ENCODE data around the gene C1QTNF1.
A peak's percentile ranks its signal among the peaks of the same experiment; 100 is the strongest.
"Not testable (repeated sequence)": the region's sequence is repeated elsewhere in the genome, so short reads cannot be mapped to it uniquely, and the experiment has no call there.

C1QTNF1 gene

GRCh38 chr17:79019261-79019631 is 4.7 kb upstream of the C1QTNF1 start:
- no peaks in the 10 kb centered on the region for H3K36me3 ChIP-seq (ENCODE audit: control insufficient read depth in 2 of 2, insufficient read depth in 2 of 2, low read length in 2 of 2)
- H3K4me1 ChIP-seq (ENCODE audit: control insufficient read depth, insufficient read depth, low read length), result peaks cover 34% of the 10 kb centered on the region
- no peak overlapping the region for H3K4me3 ChIP-seq (ENCODE audit: low read length in 2 of 2)
- no peaks in the 10 kb centered on the region for H3K27me3 ChIP-seq (ENCODE audit: control insufficient read depth in 1 of 2, insufficient read depth in 2 of 2, low read length in 2 of 2)
- H3K9me3 ChIP-seq (ENCODE audit: control insufficient read depth in 2 of 2, low read length in 2 of 2), result no peaks in the 10 kb centered on the region
- no peak overlapping the region for H3K9ac ChIP-seq (ENCODE audit: low read length in 2 of 2)
- no peak overlapping the region for H3K27ac ChIP-seq (ENCODE audit: low read length)

DNA sequence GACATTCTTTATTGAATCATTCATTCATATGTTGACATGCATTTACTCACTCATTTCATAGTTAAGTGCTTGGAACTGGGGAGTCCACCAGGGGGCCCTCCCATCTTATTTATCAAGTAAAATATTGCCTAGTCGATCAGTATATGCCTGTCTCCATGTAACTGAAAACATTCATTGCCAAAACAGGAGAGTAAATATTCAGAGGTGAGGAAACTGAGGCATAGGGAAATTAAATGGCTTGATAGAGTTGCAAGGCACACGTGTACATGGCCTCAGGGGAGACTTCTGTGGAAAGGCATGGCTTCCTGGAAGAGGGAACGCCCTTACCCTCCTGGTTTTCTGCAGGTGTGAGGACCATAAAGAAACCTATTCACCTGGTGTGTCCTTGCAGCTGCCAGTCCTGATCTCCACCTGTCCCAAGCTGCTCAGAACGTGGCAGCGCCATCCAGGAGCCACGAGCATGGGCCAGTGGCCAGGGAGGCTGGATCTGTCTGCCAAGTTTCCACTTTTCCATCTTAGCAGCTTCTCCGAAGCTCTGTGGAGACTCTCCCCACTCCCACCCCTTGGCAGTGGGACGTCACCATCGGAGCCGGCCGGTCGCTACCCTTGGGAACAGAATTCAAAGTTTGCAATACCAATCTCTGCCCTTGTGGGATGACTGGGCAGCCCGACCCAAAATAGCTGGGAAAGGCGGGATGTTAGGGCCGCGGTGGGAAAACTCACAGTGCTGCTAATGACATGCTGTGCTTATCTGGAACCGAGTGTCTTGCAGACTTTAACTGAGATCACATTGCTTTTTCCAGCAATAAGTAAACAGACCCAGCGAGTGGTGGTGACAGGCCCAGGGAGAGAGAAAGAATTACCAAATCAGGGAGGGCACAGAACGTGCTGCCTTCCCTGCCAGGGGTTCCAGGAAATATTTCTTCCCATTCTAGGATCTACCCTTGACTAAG is 4.1 kb upstream of the C1QTNF1 start:
- Histone ChIP-seq H3K36me3 (ENCODE audit: control insufficient read depth in 2 of 2, insufficient read depth in 2 of 2, low read length in 2 of 2) (no peaks in the 10 kb centered on the region), H3K27ac (ENCODE audit: low read length) (peak overlapping the region; percentile 82), H3K4me1 (ENCODE audit: control insufficient read depth, insufficient read depth, low read length) (peaks cover 41% of the 10 kb centered on the region), H3K9ac (ENCODE audit: low read length in 2 of 2) (peak overlapping the region; percentile 51), H3K27me3 (ENCODE audit: control insufficient read depth in 1 of 2, insufficient read depth in 2 of 2, low read length in 2 of 2) (no peaks in the 10 kb centered on the region), H3K9me3 (ENCODE audit: control insufficient read depth in 2 of 2, low read length in 2 of 2) (no peaks in the 10 kb centered on the region), H3K4me3 (ENCODE audit: low read length in 2 of 2) (peak overlapping the region; percentile 40 to 67)

DNA sequence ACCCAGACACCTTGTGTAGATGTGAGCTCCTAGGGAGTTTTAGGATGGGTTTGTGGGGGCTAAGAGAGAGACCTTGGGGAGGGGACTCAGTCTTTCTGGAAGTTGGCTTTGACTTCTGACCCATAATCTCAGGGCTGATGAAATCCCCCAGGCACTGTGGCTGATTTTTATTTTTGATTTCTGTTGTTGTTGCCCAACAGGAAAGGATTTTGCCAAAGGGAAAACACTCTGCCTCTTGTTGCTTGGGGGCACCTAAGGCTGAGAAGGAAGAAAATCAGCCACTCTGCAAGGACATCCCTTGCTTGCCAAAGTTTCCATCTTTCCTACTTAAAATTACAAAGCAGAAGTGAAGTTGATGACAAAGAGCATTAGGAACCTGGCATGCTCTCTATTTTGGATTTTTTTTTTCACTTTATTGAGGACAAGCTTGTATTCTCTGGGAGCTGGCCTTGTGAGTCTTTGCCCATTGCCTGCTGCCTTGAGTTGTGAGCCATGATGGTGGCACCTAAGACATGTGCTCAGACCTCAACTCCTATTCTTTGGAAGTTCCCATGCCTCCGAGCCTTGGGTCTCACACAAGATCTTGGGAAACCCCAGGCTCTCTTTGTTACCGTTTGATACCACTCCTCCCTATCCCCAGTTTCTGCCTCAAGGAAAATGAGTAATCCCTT is 3.2 kb upstream of the C1QTNF1 start:
- no peaks in the 10 kb centered on the region for H3K9me3 ChIP-seq (ENCODE audit: control insufficient read depth in 2 of 2, low read length in 2 of 2)
- peak overlapping the region; percentile 51 for H3K9ac ChIP-seq (ENCODE audit: low read length in 2 of 2)
- no peak overlapping the region for H3K4me3 ChIP-seq (ENCODE audit: low read length in 2 of 2)
- peak overlapping the region; percentile 82 for H3K27ac ChIP-seq (ENCODE audit: low read length)
- H3K36me3 ChIP-seq (ENCODE audit: control insufficient read depth in 2 of 2, insufficient read depth in 2 of 2, low read length in 2 of 2), result no peaks in the 10 kb centered on the region
- H3K4me1 ChIP-seq (ENCODE audit: control insufficient read depth, insufficient read depth, low read length), result peaks cover 50% of the 10 kb centered on the region
- no peaks in the 10 kb centered on the region for H3K27me3 ChIP-seq (ENCODE audit: control insufficient read depth in 1 of 2, insufficient read depth in 2 of 2, low read length in 2 of 2)

- H3K4me3 ChIP-seq (ENCODE audit: low read length in 2 of 2); H3K9me3 ChIP-seq (ENCODE audit: control insufficient read depth in 2 of 2, low read length in 2 of 2); H3K36me3 ChIP-seq (ENCODE audit: control insufficient read depth in 2 of 2, insufficient read depth in 2 of 2, low read length in 2 of 2); H3K9ac ChIP-seq (ENCODE audit: low read length in 2 of 2); H3K27me3 ChIP-seq (ENCODE audit: control insufficient read depth in 1 of 2, insufficient read depth in 2 of 2, low read length in 2 of 2): not testable (repeated sequence)
- H3K4me1 ChIP-seq (ENCODE audit: control insufficient read depth, insufficient read depth, low read length), result peaks cover 60% of the 10 kb centered on the region
- peak overlapping the region; percentile 82 for H3K27ac ChIP-seq (ENCODE audit: low read length)
Measured at GRCh38 chr17:79021929-79022328, 2.0 kb upstream of the C1QTNF1 start.

- no peaks in the 10 kb centered on the region for H3K27me3 ChIP-seq (ENCODE audit: control insufficient read depth in 1 of 2, insufficient read depth in 2 of 2, low read length in 2 of 2)
- peak overlapping the region; percentile 69 for H3K27ac ChIP-seq (ENCODE audit: low read length)
- no peaks in the 10 kb centered on the region for H3K36me3 ChIP-seq (ENCODE audit: control insufficient read depth in 2 of 2, insufficient read depth in 2 of 2, low read length in 2 of 2)
- H3K9ac ChIP-seq (ENCODE audit: low read length in 2 of 2), result no peak overlapping the region
- no peaks in the 10 kb centered on the region for H3K9me3 ChIP-seq (ENCODE audit: control insufficient read depth in 2 of 2, low read length in 2 of 2)
- H3K4me3 ChIP-seq (ENCODE audit: low read length in 2 of 2), result no peak overlapping the region
- peaks cover 66% of the 10 kb centered on the region for H3K4me1 ChIP-seq (ENCODE audit: control insufficient read depth, insufficient read depth, low read length)
Measured at GRCh38 chr17:79022507-79022991, 1.4 kb upstream of the C1QTNF1 start.

GRCh38 chr17:79023180-79023705 is 726 bp upstream of the C1QTNF1 start:
- H3K4me3 ChIP-seq (ENCODE audit: low read length in 2 of 2), result peak overlapping the region in 1 of 2 donors; percentile 83
- H3K9me3 ChIP-seq (ENCODE audit: control insufficient read depth in 2 of 2, low read length in 2 of 2), result no peaks in the 10 kb centered on the region
- peaks cover 73% of the 10 kb centered on the region for H3K4me1 ChIP-seq (ENCODE audit: control insufficient read depth, insufficient read depth, low read length)
- H3K27ac ChIP-seq (ENCODE audit: low read length), result peak overlapping the region; percentile 69
- H3K27me3 ChIP-seq (ENCODE audit: control insufficient read depth in 1 of 2, insufficient read depth in 2 of 2, low read length in 2 of 2), result no peaks in the 10 kb centered on the region
- no peaks in the 10 kb centered on the region for H3K36me3 ChIP-seq (ENCODE audit: control insufficient read depth in 2 of 2, insufficient read depth in 2 of 2, low read length in 2 of 2)
- H3K9ac ChIP-seq (ENCODE audit: low read length in 2 of 2), result no peak overlapping the region

DNA sequence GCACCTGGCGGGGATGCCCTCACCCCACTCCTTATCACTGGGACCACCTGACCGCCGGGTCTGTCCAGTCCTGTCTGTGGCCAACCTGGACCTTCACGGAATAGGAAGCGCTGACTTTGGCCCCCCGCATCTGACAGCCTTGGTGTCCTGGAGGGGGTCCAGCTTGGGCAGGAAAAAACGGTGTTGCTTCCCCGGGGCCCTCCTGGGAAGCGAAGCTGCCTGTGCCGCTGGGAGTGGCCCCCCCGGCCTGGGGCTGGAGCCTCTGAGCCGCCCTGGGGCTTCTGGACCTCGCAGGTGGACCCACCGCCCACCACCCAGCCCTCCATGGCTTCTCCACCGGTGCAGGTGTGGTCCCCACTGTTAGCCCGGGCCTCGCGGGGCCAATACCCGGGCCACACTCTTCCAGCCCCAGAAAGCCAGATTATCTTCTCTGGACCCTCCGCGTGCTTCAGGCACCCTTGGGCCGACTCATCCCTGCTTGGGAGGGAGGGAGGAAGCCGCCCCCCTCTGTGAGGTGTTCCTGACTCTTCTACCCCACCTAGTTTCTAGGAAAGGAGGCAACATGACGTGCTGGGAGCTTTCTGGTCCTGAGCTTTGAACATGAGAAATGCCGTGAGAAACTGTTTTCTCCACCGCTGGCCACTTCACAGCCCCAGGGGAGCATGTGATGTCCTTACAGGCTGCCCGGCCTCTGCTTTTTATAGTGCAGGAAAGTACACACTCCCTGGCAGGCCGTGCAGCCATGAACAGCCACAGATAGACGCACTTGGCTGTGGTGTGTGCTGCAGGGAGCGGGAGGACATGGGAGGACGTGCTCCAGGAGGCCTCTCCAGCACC is 1.1 kb downstream of the C1QTNF1 start:
- H3K27me3 ChIP-seq (ENCODE audit: control insufficient read depth in 1 of 2, insufficient read depth in 2 of 2, low read length in 2 of 2), result no peaks in the 10 kb centered on the region
- H3K4me1 ChIP-seq (ENCODE audit: control insufficient read depth, insufficient read depth, low read length), result peaks cover 75% of the 10 kb centered on the region
- H3K9me3 ChIP-seq (ENCODE audit: control insufficient read depth in 2 of 2, low read length in 2 of 2), result no peaks in the 10 kb centered on the region
- peak overlapping the region; percentile 60 for H3K27ac ChIP-seq (ENCODE audit: low read length)
- peak overlapping the region; percentile 80 to 83 for H3K4me3 ChIP-seq (ENCODE audit: low read length in 2 of 2)
- H3K9ac ChIP-seq (ENCODE audit: low read length in 2 of 2), result peak overlapping the region; percentile 60 to 71
- no peaks in the 10 kb centered on the region for H3K36me3 ChIP-seq (ENCODE audit: control insufficient read depth in 2 of 2, insufficient read depth in 2 of 2, low read length in 2 of 2)

- no peaks in the 10 kb centered on the region for H3K9me3 ChIP-seq (ENCODE audit: control insufficient read depth in 2 of 2, low read length in 2 of 2)
- H3K27me3 ChIP-seq (ENCODE audit: control insufficient read depth in 1 of 2, insufficient read depth in 2 of 2, low read length in 2 of 2), result no peaks in the 10 kb centered on the region
- H3K36me3 ChIP-seq (ENCODE audit: control insufficient read depth in 2 of 2, insufficient read depth in 2 of 2, low read length in 2 of 2), result no peaks in the 10 kb centered on the region
- peak overlapping the region in 1 of 2 donors; percentile 58 for H3K4me3 ChIP-seq (ENCODE audit: low read length in 2 of 2)
- H3K27ac ChIP-seq (ENCODE audit: low read length), result peak overlapping the region; percentile 69
- H3K9ac ChIP-seq (ENCODE audit: low read length in 2 of 2), result peak overlapping the region; percentile 19 to 47
- peaks cover 65% of the 10 kb centered on the region for H3K4me1 ChIP-seq (ENCODE audit: control insufficient read depth, insufficient read depth, low read length)
Measured at GRCh38 chr17:79026376-79027273, 2.7 kb downstream of the C1QTNF1 start.

GRCh38 chr17:79027274-79027924 is 3.4 kb downstream of the C1QTNF1 start:
- H3K27ac ChIP-seq (ENCODE audit: low read length), result peak overlapping the region; percentile 69
- no peaks in the 10 kb centered on the region for H3K27me3 ChIP-seq (ENCODE audit: control insufficient read depth in 1 of 2, insufficient read depth in 2 of 2, low read length in 2 of 2)
- peaks cover 68% of the 10 kb centered on the region for H3K4me1 ChIP-seq (ENCODE audit: control insufficient read depth, insufficient read depth, low read length)
- peak overlapping the region in 1 of 2 donors; percentile 58 for H3K4me3 ChIP-seq (ENCODE audit: low read length in 2 of 2)
- no peaks in the 10 kb centered on the region for H3K9me3 ChIP-seq (ENCODE audit: control insufficient read depth in 2 of 2, low read length in 2 of 2)
- H3K36me3 ChIP-seq (ENCODE audit: control insufficient read depth in 2 of 2, insufficient read depth in 2 of 2, low read length in 2 of 2), result no peaks in the 10 kb centered on the region
- peak overlapping the region; percentile 19 to 47 for H3K9ac ChIP-seq (ENCODE audit: low read length in 2 of 2)
